PC-3 (cell line): ENCODE data around the gene ALS2CL.

Experiments used
- CTCF ChIP-seq: fragments of 300-600 bp; sonication (generic); conservative IDR thresholded peaks from 2 replicates; pipeline ENCODE4 v1.5.1; 2017; ENCODE audit warnings: antibody characterized with exemption, low read depth, mild to moderate bottlenecking, low read length
- EZH2phosphoT487 ChIP-seq: fragments of 300-600 bp; sonication (generic); IDR thresholded peaks from 2 replicates; pipeline ENCODE4 v1.6.1; 2018; ENCODE audit warnings: mild to moderate bottlenecking, antibody characterized with exemption, low read length, borderline replicate concordance

GRCh38 chr3:46663591-46664135 is 29.8 kb downstream of the ALS2CL start:
- TF ChIP-seq CTCF (peak; percentile 57), EZH2phosphoT487 (no peak)
